GM18498 (cell line): ENCODE measurements around the gene GALNT10.
"Not testable (repeated sequence)": the region's sequence is repeated elsewhere in the genome, so short reads cannot be mapped to it uniquely, and the experiment has no call there.

Experiments used
- ATAC-seq: cut with Tn5 transposase; IDR thresholded peaks from one replicate; pipeline ENCODE4 v1.9.1; 2021; ENCODE audit warnings: mild to moderate bottlenecking, moderate library complexity; ENCODE audit not compliant: unreplicated experiment

GALNT10 gene

GRCh38 chr5:154190595-154191304 lies at the start of gene GALNT10:
TSS of gene GALNT10 (plus strand) at chr5:154190733. CDS start at chr5:154190867, 134 bp downstream.
- ATAC-seq = peak; percentile 80

DNA sequence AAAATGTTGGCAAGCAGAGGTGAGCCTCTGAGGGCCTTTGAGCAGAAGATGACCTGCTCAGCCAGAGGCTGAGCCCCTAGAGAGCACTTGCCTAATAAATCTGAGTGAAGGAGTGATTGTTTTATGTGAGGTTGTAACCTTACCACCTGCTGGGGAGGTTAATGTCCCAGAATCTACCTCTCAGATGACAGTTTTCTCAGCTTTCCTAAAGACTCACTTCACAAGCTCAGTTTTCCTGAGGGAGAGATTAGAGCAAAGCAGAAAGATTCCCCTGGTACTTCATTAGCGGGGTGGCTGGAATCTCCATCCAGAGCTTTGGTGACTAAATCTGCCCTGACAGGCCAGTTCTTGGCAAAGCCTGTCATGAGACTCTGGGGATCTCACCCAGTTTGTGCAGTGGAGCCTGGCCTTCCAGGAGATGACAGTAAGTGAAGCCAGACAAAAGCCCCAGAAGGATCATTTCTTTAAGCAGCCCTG lies 48.8 kb upstream of the GALNT10 start:
- no peak for ATAC-seq

- ATAC-seq = no peak
Measured at GRCh38 chr5:154143211-154143641, 47.3 kb upstream of the GALNT10 start.

DNA sequence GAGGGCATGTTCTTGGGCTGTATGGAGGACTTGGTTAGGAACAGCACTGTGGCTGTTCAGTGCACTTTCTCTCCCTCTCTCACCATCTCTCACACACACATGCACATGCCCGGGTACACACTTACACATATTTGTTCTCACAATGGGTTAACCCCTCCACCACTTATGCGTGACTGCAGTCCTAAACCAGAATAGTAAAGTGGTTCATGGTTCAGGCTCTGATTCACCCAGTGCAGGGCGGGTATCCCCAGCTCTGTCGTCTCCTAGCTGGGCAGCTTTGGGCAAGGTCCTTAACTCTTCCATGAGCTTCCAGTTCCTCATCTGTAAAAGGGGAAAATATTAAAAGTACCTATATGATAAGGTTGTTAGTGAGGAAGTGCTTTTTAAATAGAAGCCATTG lies 45.3 kb upstream of the GALNT10 start:
- no peak for ATAC-seq

DNA sequence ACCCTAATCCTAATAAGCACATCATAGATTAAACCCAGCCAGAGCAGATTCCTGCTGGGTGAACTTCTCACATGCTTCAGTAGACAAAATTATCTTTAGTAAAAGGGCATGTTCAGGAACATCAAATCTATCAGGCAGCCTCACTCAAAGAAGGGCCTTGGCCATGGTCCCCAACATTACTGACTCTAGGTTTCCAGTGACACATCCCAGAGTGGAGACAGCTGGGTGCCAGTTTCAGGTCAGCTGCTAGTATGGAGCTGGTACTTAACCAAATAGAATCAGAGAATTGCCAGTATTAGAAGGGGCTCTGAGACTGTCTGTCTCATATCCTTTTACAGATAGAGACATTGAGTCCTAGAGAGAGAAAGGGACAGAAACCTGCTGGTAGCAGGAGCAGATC lies 44.1 kb upstream of the GALNT10 start:
- no peak for ATAC-seq

DNA sequence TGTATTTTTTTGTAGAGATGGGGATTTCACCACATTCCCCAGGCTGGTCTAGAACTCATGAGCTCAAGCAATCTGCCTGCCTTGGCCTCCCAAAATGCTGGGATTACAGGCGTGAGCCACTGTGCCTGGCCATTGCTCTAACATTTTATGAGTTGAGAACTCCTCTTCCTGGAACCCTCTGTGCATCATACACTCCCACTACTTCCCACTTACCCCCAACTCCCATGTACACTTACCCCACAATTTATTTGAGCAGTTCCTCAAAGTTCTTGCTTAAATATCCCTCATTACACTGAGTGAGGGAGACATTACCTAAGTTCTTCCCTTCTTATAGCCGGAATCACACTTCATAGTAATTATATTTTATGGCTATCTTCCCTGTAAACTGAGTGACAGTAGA lies 42.9 kb upstream of the GALNT10 start:
- ATAC-seq = no peak

- ATAC-seq = not testable (repeated sequence)
Measured at GRCh38 chr5:154150471-154150870, 40.1 kb upstream of the GALNT10 start.

- ATAC-seq = no peak
Measured at GRCh38 chr5:154157483-154158378, 32.8 kb upstream of the GALNT10 start.

- no peak for ATAC-seq
Measured at GRCh38 chr5:154158379-154158737, 32.2 kb upstream of the GALNT10 start.

GRCh38 chr5:154159343-154159742 lies 31.2 kb upstream of the GALNT10 start:
- no peak for ATAC-seq

GRCh38 chr5:154162539-154163151 lies 27.9 kb upstream of the GALNT10 start:
- ATAC-seq = no peak

GRCh38 chr5:154163327-154164248 lies 26.9 kb upstream of the GALNT10 start:
- no peak for ATAC-seq

- no peak for ATAC-seq
Measured at GRCh38 chr5:154164249-154164581, 26.3 kb upstream of the GALNT10 start.

DNA sequence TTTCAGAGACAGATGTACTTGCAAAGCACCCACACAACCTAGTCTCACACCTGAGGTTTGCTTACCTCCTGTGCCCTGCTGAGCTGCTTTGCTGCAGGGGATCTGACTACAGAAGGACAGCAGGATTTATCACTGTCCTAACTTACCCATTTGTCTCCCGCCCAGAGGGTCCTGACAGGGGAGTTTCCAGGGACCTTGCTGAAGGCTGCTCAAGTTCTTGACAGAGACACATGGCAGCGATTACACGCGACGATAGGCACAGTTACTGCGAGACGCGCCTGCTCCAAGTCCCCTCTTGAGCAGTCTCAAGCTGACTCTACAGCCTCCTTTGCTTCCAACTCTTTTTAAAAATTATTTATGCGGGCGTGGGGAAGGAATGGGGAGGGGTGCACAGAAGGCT lies 24.6 kb upstream of the GALNT10 start:
- ATAC-seq = no peak

- ATAC-seq = no peak
Measured at GRCh38 chr5:154166901-154167791, 23.4 kb upstream of the GALNT10 start.

DNA sequence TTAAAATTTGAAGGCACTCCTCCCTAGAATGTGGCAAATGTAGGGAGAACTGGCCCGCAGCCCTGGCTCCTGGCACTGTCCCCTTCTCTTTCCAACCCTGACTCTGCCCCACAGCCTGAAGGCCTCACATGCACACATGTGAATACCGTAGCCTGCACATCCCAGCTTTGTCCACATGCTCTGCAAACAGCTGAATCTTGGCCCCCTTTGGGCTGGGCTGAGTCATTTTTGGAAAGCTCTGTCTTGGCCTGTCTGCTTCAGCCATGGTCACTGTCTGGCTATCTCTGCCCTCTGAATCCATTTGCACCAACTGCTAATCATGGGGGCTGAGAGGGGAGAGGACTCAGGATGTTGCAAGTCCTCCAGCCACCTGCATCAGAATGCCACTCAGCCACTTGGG lies 22.1 kb upstream of the GALNT10 start:
- ATAC-seq = no peak

DNA sequence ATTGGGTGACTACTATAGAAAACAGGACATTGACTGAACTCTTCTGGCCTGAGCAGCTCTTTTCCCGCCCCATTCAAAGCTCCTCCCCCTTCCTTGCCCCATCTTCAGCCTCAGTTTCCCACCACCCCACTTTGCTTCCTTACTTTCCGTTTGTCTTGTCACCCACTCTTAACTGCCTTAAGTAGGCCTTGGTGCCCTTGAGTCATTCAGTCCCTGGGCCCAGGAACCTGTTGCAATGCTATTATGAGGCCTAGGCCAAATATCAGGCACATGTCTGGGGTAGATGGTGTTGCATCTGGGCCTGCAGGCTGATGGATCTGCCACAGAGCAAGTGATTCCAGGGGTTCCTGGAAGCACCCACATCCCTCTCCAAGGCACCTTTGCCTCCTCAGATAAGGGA lies 17.7 kb upstream of the GALNT10 start:
- no peak for ATAC-seq

DNA sequence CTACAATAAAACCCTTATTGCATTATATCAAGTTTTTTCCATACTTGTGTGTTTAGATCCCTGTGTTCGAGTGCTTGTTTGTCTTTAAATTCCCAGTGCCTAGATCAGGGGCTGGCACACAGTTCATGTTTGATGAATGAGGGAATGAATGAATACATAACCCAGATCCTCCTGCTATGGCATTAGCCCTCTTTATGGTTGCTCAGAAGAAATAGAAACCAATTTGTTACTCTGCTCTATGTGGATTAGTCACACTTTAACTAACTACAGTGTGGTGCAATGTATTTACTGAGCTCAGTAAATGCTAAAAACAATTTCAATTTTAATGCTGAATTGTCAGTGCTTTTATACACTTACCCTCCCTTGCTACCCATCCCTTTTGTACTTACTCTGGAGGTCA lies 16.4 kb upstream of the GALNT10 start:
- ATAC-seq = no peak

- ATAC-seq = no peak
Measured at GRCh38 chr5:154176181-154176580, 14.4 kb upstream of the GALNT10 start.

- no peak for ATAC-seq
Measured at GRCh38 chr5:154178661-154179060, 11.9 kb upstream of the GALNT10 start.
